Measurements from ENCODE around the gene PLCB4. TPM values are rescaled to one million over a fixed set of nuclear protein-coding genes. Genes with fewer than 3 reads are reported as not detected.
A peak's percentile ranks its signal among the peaks of the same experiment; 100 is the strongest.

PLCB4 gene
- total and polyA plus RNA-seq, 2 experiments from 2014 or later = 6.5 to 16.1 TPM

GRCh38 chr20:9408422-9409300 is 339.8 kb downstream of the PLCB4 start:
- H4K20me1 ChIP-seq (replicated peaks; ENCODE audit: insufficient read depth) = no peaks in the 10 kb centered on the region
- no peak overlapping the region for H3K4me3 ChIP-seq
- peaks cover 9% of the 10 kb centered on the region for H3K36me3 Mint-ChIP-seq (ENCODE audit: low read depth)
- H3K27me3 ChIP-seq (ENCODE audit: insufficient read depth) = no peaks in the 10 kb centered on the region
- no peaks in the 10 kb centered on the region for H3K27me3 Mint-ChIP-seq (ENCODE audit: insufficient read depth, low read depth, poor library complexity)
- H3F3A ChIP-seq (replicated peaks; ENCODE audit: low read depth) = no peaks in the 10 kb centered on the region
- no peaks in the 10 kb centered on the region for H3K79me2 ChIP-seq (replicated peaks; ENCODE audit: insufficient read depth)
- H2AFZ ChIP-seq = no peak overlapping the region
- no peaks in the 10 kb centered on the region; the same call in 2 of the 3 replicates for H3K4me1 Mint-ChIP-seq
- no peak overlapping the region for H3K4me2 ChIP-seq
- TF ChIP-seq ZNF331 (CRISPR knock-in tag; IDR thresholded peaks at IDR 0.05; ENCODE audit: low read depth) (no peak), ETS1 (IDR thresholded peaks at IDR 0.05) (no peak), EZH2phosphoT487 (IDR thresholded peaks at IDR 0.05; ENCODE audit: unreplicated experiment) (no peak), CTCF (conservative IDR thresholded peaks at IDR 0.05; ENCODE audit: low read depth in 2 of 2) (no peak), CREB1 (CRISPR knock-in tag; IDR thresholded peaks at IDR 0.05; ENCODE audit: low read depth) (no peak), ZNF114 (CRISPR knock-in tag; IDR thresholded peaks at IDR 0.05) (no peak), JUNB (IDR thresholded peaks at IDR 0.05; ENCODE audit: unreplicated experiment) (no peak), STAT1 (IDR thresholded peaks at IDR 0.05; ENCODE audit: unreplicated experiment) (no peak), ZNF462 (CRISPR knock-in tag; IDR thresholded peaks at IDR 0.05) (no peak), REST (IDR thresholded peaks at IDR 0.05; ENCODE audit: unreplicated experiment) (no peak), NANOG (IDR thresholded peaks at IDR 0.05; ENCODE audit: borderline replicate concordance) (no peak), EZH2 (IDR thresholded peaks at IDR 0.05; ENCODE audit: low read depth, unreplicated experiment) (no peak), POLR2AphosphoS5 (IDR thresholded peaks at IDR 0.05; ENCODE audit: low read depth) (no peak)
- H3K4me3 Mint-ChIP-seq = no peak overlapping the region
- H3K27ac Mint-ChIP-seq = peak overlapping the region; percentile 40; the same call in 1 of the 2 replicates
- H3K9me2 ChIP-seq (ENCODE audit: insufficient read depth) = 0 out of 2 replicates have a peak, but pooled peaks cover 3% of the 10 kb centered on the region
- H3K27ac ChIP-seq (ENCODE audit: low read depth) = no peak overlapping the region
- no peaks in the 10 kb centered on the region for H3K36me3 ChIP-seq (ENCODE audit: insufficient read depth)
- no peaks in the 10 kb centered on the region for H3K4me1 ChIP-seq (ENCODE audit: insufficient read depth)
- DNase-seq (ENCODE audit: low spot score) = no peak
- H3K9me3 Mint-ChIP-seq = no peaks in the 10 kb centered on the region
- no peak for ATAC-seq

Data from GM23338 (cell line).